ENCODE results near the gene RTP5. TPM values are rescaled to one million over a fixed set of nuclear protein-coding genes. Genes with fewer than 3 reads are reported as not detected.
A peak's percentile ranks its signal among the peaks of the same experiment; 100 is the strongest.

The RTP5 gene
- total and polyA plus RNA-seq, 2 of the 8 experiments (the other 6 are each of a cell fraction or from before 2014, with no cell fraction given) = not detected

GRCh38 chr2:241859017-241859435 is 10.5 kb upstream of the RTP5 start:
- FAIRE-seq = no peak
- POLR2A ChIA-PET (ENCODE audit: partially characterized antibody) = interaction anchor here (1.4 kb wide), 1 partner anchor 14 kb away, joined by 6 read pairs; no protein-coding TSS in a partner anchor
- no peak overlapping the region for H4K5ac ChIP-seq (ENCODE audit: insufficient read length, low read depth, low read length)

More at GRCh38 chr2:241859017-241859435, 10.5 kb upstream of the RTP5 start:
- Histone ChIP-seq H3K36me3 (ENCODE audit: control insufficient read depth in 2 of 4, insufficient read depth in 4 of 4, low read length in 3 of 4) (no peaks in the 10 kb centered on the region; a peak in 2 of 8 replicates), H2BK15ac (ENCODE audit: low read length) (0 out of 2 replicates have a peak overlapping the region, but pooled peaks have one; percentile 72), H3K4me1 (replicated peaks in 1 of 4; ENCODE audit: control insufficient read depth in 3 of 4, insufficient read depth in 4 of 4, low read length in 3 of 4) (peaks cover 0 to 22% (median 6%) of the 10 kb centered on the region in 4 experiments; a peak in 6 of 7 replicates), H4K91ac (replicated peaks; ENCODE audit: insufficient read length, low read length) (peak overlapping the region; percentile 65), H3K79me1 (ENCODE audit: low read depth, low read length) (no peaks in the 10 kb centered on the region; the same call in 1 of the 2 replicates), H3K18ac (ENCODE audit: extremely low read depth, low read length) (peak overlapping the region; percentile 32; the same call in 1 of the 2 replicates), H2AFZ (ENCODE audit: low read length) (no peak overlapping the region), H3K23ac (ENCODE audit: insufficient read length) (no peak overlapping the region), H2BK12ac (ENCODE audit: low read depth, low read length) (no peak overlapping the region), H4K8ac (ENCODE audit: extremely low read depth, insufficient read depth, low read length) (peak overlapping the region; percentile 86), H3K79me2 (ENCODE audit: control insufficient read depth in 1 of 2, insufficient read depth in 2 of 2, low read length in 2 of 2) (no peaks in the 10 kb centered on the region), H2BK20ac (ENCODE audit: low read length) (no peak overlapping the region), H4K20me1 (replicated peaks in 1 of 2; ENCODE audit: control insufficient read depth in 1 of 2, insufficient read depth in 2 of 2, low read length in 2 of 2) (no peaks in the 10 kb centered on the region), H2BK120ac (replicated peaks; ENCODE audit: low read depth, low read length) (no peak overlapping the region), H3K27me3 (replicated peaks in 1 of 4; ENCODE audit: control insufficient read depth in 3 of 4, extremely low read depth in 1 of 4, insufficient read depth in 3 of 4, low read length in 3 of 4) (no peaks in the 10 kb centered on the region), H3K4ac (replicated peaks; ENCODE audit: insufficient read length, low read depth, low read length) (peak overlapping the region; percentile 69), H3K56ac (replicated peaks; ENCODE audit: insufficient read length, low read depth, low read length) (no peak overlapping the region), H3K4me2 (ENCODE audit: insufficient read depth in 1 of 2, low read depth in 2 of 2, low read length in 2 of 2) (peak overlapping the region in 1 of 2 experiments; percentile 19; a peak in 1 of 4 replicates), H3K9ac (replicated peaks in 1 of 4; ENCODE audit: extremely low read depth in 1 of 4, low read depth in 3 of 4, low read length in 3 of 4) (no peak overlapping the region), H2BK5ac (ENCODE audit: low read depth, low read length) (no peak overlapping the region), H3K14ac (ENCODE audit: insufficient read length) (no peak overlapping the region), H3K9me3 (ENCODE audit: insufficient read depth in 2 of 2, low read depth in 1 of 2, low read length in 1 of 2) (no peaks in the 10 kb centered on the region), H3K27ac (ENCODE audit: low read depth, low read length) (no peak overlapping the region), H2AK5ac (ENCODE audit: low read depth, low read length) (no peak overlapping the region), H3K4me3 (ENCODE audit: extremely low read depth in 1 of 4, insufficient read depth in 2 of 4, low read depth in 3 of 4, low read length in 4 of 4) (no peak overlapping the region), H3K23me2 (ENCODE audit: low read depth, low read length) (peaks cover 9% of the 10 kb centered on the region; the same call in 1 of the 2 replicates)
- WGBS, 2 experiments (ENCODE audit: extremely low coverage in 1 of 2, insufficient coverage in 1 of 2, insufficient read length in 1 of 2, insufficient replicate concordance in 2 of 2, low coverage in 1 of 2, low lambda C conversion rate in 2 of 2, missing lambda C conversion rate in 1 of 2) = 81% methylated on average over 2 of the region's 9 CpGs; no CpG with 5 or more reads in 1 of the 2 experiments
- CTCF ChIA-PET (ENCODE audit: partially characterized antibody) = interaction anchor here (1.0 to 1.7 kb wide), 3 partner anchors 9 to 199 kb away, joined by 3 to 6 read pairs (median 4); no protein-coding TSS in a partner anchor
- no peak for DNase-seq (ENCODE audit: low read depth in 1 of 2, low spot score in 2 of 2)
